IMR-90 (cell line): Measurements from ENCODE around the gene EFHD1. TPM values are rescaled to one million over a fixed set of nuclear protein-coding genes. Genes with fewer than 3 reads are reported as not detected.

Experiments
- ATAC-seq: fragments of 200-7000 bp; cut with Tn5 transposase; 2 replicates; pipeline ENCODE4 v1.9.1; 2020; ENCODE audit warnings: low read depth, mild to moderate bottlenecking, moderate library complexity
- BruUV-seq: library from RNA; stranded (reverse); fragments of 400-500 nt; replicated peaks from 2 replicates; lab custom pipeline; 2021; lab: Mats Ljungman, UMichigan
- CTCF ChIA-PET: fragments of 300-600 bp; formaldehyde crosslinking; extraction: SDS; loops from one replicate; lab custom pipeline; 2021; ENCODE audit warnings: antibody characterized with exemption; lab: Yijun Ruan, JAX
- POLR2A ChIA-PET: fragments of 300-600 bp; sonication (Branson Sonifier 250); formaldehyde crosslinking; loops from one replicate; lab custom pipeline; 2022; ENCODE audit warnings: antibody characterized with exemption; ENCODE audit not compliant: unreplicated experiment; lab: Charles Lee
- DNase-seq: peaks from one replicate; pipeline ENCODE4 v3.0.0; 2013
- H2AFZ ChIP-seq: replicated peaks from 2 replicates; pipeline ENCODE3; 2013; ENCODE audit warnings: low read length, mild to moderate bottlenecking; ENCODE audit not compliant: poor library complexity
- H2AK5ac ChIP-seq: 2 replicates; pipeline ENCODE4 v1.6.1; 2013; ENCODE audit warnings: low read depth, low read length, inconsistent platforms
- H2AK9ac ChIP-seq: replicated peaks from 2 replicates; pipeline ENCODE3; 2013; ENCODE audit warnings: mild to moderate bottlenecking, low read depth, low read length, moderate library complexity; ENCODE audit not compliant: poor library complexity
- H2BK120ac ChIP-seq: 2 replicates; pipeline ENCODE4 v1.6.1; 2013; ENCODE audit warnings: low read depth, low read length, inconsistent platforms
- H2BK15ac ChIP-seq: 3 replicates; pipeline ENCODE4 v1.6.1; 2013; ENCODE audit warnings: low read depth, low read length, inconsistent platforms
- H2BK20ac ChIP-seq: 2 replicates; pipeline ENCODE4 v1.6.1; 2013; ENCODE audit warnings: low read depth, mild to moderate bottlenecking, inconsistent platforms, low read length, moderate library complexity
- H2BK5ac ChIP-seq: 2 replicates; pipeline ENCODE4 v1.6.1; 2013; ENCODE audit warnings: mild to moderate bottlenecking, low read depth, low read length, inconsistent platforms; ENCODE audit not compliant: poor library complexity, severe bottlenecking
- H3K14ac ChIP-seq: replicated peaks from 2 replicates; pipeline ENCODE4 v1.6.1; 2013; ENCODE audit warnings: low read depth, low read length, inconsistent platforms
- H3K18ac ChIP-seq: 2 replicates; pipeline ENCODE4 v1.6.1; 2013; ENCODE audit warnings: low read depth, low read length, control low read depth
- H3K23ac ChIP-seq: 2 replicates; pipeline ENCODE4 v1.6.1; 2013; ENCODE audit warnings: low read depth, low read length, inconsistent platforms
- H3K27ac ChIP-seq: 2 replicates; pipeline ENCODE4 v1.5.1; 2013; ENCODE audit warnings: mild to moderate bottlenecking, control low read depth, low read length; ENCODE audit not compliant: insufficient read depth
- H3K27me3 ChIP-seq: 2 replicates; pipeline ENCODE4 v1.6.1; 2013; ENCODE audit warnings: low read length; ENCODE audit not compliant: control insufficient read depth, insufficient read depth
- H3K36me3 ChIP-seq: 2 replicates; pipeline ENCODE4 v1.6.1; 2013; ENCODE audit warnings: low read length, mixed read lengths; ENCODE audit not compliant: control insufficient read depth, insufficient read depth
- H3K4ac ChIP-seq: 2 replicates; pipeline ENCODE4 v1.6.1; 2013; ENCODE audit warnings: low read depth, low read length, inconsistent platforms
- H3K4me1 ChIP-seq: 2 replicates; pipeline ENCODE4 v1.6.1; 2013; ENCODE audit warnings: low read length, mixed read lengths; ENCODE audit not compliant: control insufficient read depth, insufficient read depth
- H3K4me2 ChIP-seq: 2 replicates; pipeline ENCODE4 v1.6.1; 2013; ENCODE audit warnings: low read depth, mild to moderate bottlenecking, control low read depth, low read length, moderate library complexity
- H3K4me3 ChIP-seq: 2 replicates; pipeline ENCODE4 v1.5.1; 2013; ENCODE audit warnings: low read depth, mild to moderate bottlenecking, control low read depth, low read length, moderate library complexity; ENCODE audit not compliant: insufficient read depth
- H3K56ac ChIP-seq: 2 replicates; pipeline ENCODE4 v1.6.1; 2013; ENCODE audit warnings: low read length, inconsistent platforms; ENCODE audit not compliant: insufficient read depth; ENCODE audit errors: extremely low read depth
- H3K79me1 ChIP-seq, 2 experiments: 2 replicates each; pipeline ENCODE4 v1.6.1; 2013; ENCODE audit warnings: low read length in 2 of 2, inconsistent platforms in 1 of 2, low read depth in 1 of 2
- H3K9ac ChIP-seq: 2 replicates; pipeline ENCODE4 v1.6.1; 2013; ENCODE audit warnings: low read depth, low read length, control low read depth
- H3K9me1 ChIP-seq: 2 replicates; pipeline ENCODE4 v1.6.1; 2013; ENCODE audit warnings: low read length, inconsistent platforms; ENCODE audit not compliant: insufficient read depth
- H3K9me3 ChIP-seq: 2 replicates; pipeline ENCODE4 v1.6.1; 2013; ENCODE audit warnings: low read length; ENCODE audit not compliant: control insufficient read depth, insufficient read depth
- H4K20me1 ChIP-seq: 2 replicates; pipeline ENCODE4 v1.6.1; 2013; ENCODE audit warnings: low read length, inconsistent platforms; ENCODE audit not compliant: insufficient read depth
- H4K5ac ChIP-seq: 2 replicates; pipeline ENCODE4 v1.6.1; 2013; ENCODE audit warnings: mild to moderate bottlenecking, low read depth, low read length, control low read depth
- H4K8ac ChIP-seq, 2 experiments: 2 replicates each; pipeline ENCODE4 v1.6.1; 2013; ENCODE audit warnings: low read depth in 2 of 2, low read length in 2 of 2, control low read depth in 1 of 2, inconsistent platforms in 1 of 2
- H4K91ac ChIP-seq: 2 replicates; pipeline ENCODE4 v1.6.1; 2013; ENCODE audit warnings: low read depth, low read length, inconsistent platforms; ENCODE audit not compliant: insufficient read depth
- BHLHE40 ChIP-seq: fragments of 150-350 bp; IDR thresholded peaks from 2 replicates; pipeline ENCODE4 v1.6.1; 2016; ENCODE audit warnings: mild to moderate bottlenecking, low read depth, low read length
- CEBPB ChIP-seq: IDR thresholded peaks from 2 replicates; pipeline ENCODE4 v1.6.1; 2012; ENCODE audit warnings: low read depth, low read length, improper control_type of control experiment
- CHD1 ChIP-seq: IDR thresholded peaks from 2 replicates; pipeline ENCODE4 v1.6.1; 2012; ENCODE audit warnings: low read depth, low read length, improper control_type of control experiment
- CTCF ChIP-seq: conservative IDR thresholded peaks from 2 replicates; pipeline ENCODE4 v1.5.1; 2012; ENCODE audit warnings: mild to moderate bottlenecking, low read depth, low read length, improper control_type of control experiment
- FOS ChIP-seq: fragments of 150-350 bp; IDR thresholded peaks from 2 replicates; pipeline ENCODE4 v1.6.1; 2016; ENCODE audit warnings: low read depth, low read length
- MAFK ChIP-seq: IDR thresholded peaks from 2 replicates; pipeline ENCODE4 v1.6.1; 2012; ENCODE audit warnings: low read depth, low read length, improper control_type of control experiment
- MAZ ChIP-seq: IDR thresholded peaks from 2 replicates; pipeline ENCODE4 v1.6.1; 2012; ENCODE audit warnings: low read depth, mild to moderate bottlenecking, low read length, improper control_type of control experiment, moderate library complexity, borderline replicate concordance
- MXI1 ChIP-seq: IDR thresholded peaks from 2 replicates; pipeline ENCODE4 v1.6.1; 2012; ENCODE audit warnings: low read depth, mild to moderate bottlenecking, low read length, moderate library complexity, borderline replicate concordance
- NFE2L2 ChIP-seq: fragments of 150-350 bp; IDR thresholded peaks from 2 replicates; pipeline ENCODE4 v1.6.1; 2016; ENCODE audit warnings: low read depth, mild to moderate bottlenecking, low read length
- POLR2A ChIP-seq: IDR thresholded peaks from 2 replicates; pipeline ENCODE4 v1.6.1; 2012; ENCODE audit warnings: mild to moderate bottlenecking, low read depth, low read length
- RAD21 ChIP-seq: IDR thresholded peaks from 2 replicates; pipeline ENCODE4 v1.6.1; 2012; ENCODE audit warnings: low read length, improper control_type of control experiment
- RCOR1 ChIP-seq: IDR thresholded peaks from 2 replicates; pipeline ENCODE4 v1.6.1; 2012; ENCODE audit warnings: mild to moderate bottlenecking, low read length, improper control_type of control experiment; ENCODE audit not compliant: insufficient replicate concordance
- RFX5 ChIP-seq: IDR thresholded peaks from 2 replicates; pipeline ENCODE4 v1.8.0; 2012; ENCODE audit warnings: low read depth, mild to moderate bottlenecking, low read length, moderate library complexity
- SMC3 ChIP-seq: fragments of 150-350 bp; IDR thresholded peaks from 2 replicates; pipeline ENCODE4 v1.6.1; 2016; ENCODE audit warnings: low read depth, mild to moderate bottlenecking, antibody characterized with exemption, low read length, moderate library complexity
- USF2 ChIP-seq: fragments of 150-350 bp; IDR thresholded peaks from 2 replicates; pipeline ENCODE4 v1.6.1; 2017; ENCODE audit warnings: mild to moderate bottlenecking, antibody characterized with exemption, low read length, low read depth
- WGBS, 2 experiments: methylation state at CpG; one replicate each; pipeline versions ENCODE4 v1.1.5 to v1.1.7; 2013; ENCODE audit warnings: missing lambda C conversion rate in 2 of 2; ENCODE audit not compliant: insufficient read length in 1 of 2; ENCODE audit errors: extremely low coverage in 2 of 2; 5-methylcytosine and 5-hydroxymethylcytosine counted together
- dilution Hi-C: fragments of 300-500 bp; cut with HindIII; formaldehyde crosslinking; loops from one replicate; pipeline ENCODE4 v1.14.3; 2018; ENCODE audit warnings: low sequenced_read_pairs; ENCODE audit not compliant: unreplicated experiment
- in situ Hi-C: fragments of 300-500 bp; cut with MboI; formaldehyde crosslinking; loops from 3 replicates; pipeline ENCODE4 v1.14.3; 2019; ENCODE audit warnings: low sequenced_read_pairs, inconsistent platforms, mixed read lengths
- intact Hi-C: fragments of 100-400 bp; cut with micrococcal nuclease; formaldehyde crosslinking; loops from 2 replicates; pipeline ENCODE4 v1.10.0; 2022
- polyA plus RNA-seq, 3 experiments: library from polyadenylated mRNA; depleted of rRNA; stranded (reverse); fragments of >200 nt; gene quantifications; 2 replicates each; pipeline ENCODE4 v1.2.3, GENCODE V29; 2012; ENCODE audit warnings: low replicate concordance in 1 of 3
- total RNA-seq: library from RNA; depleted of rRNA; stranded (reverse); fragments of >200 nt; gene quantifications from 2 replicates; pipeline ENCODE4 v1.2.3, GENCODE V29; 2012
- TF ChIP-seq, protein P1 (sequence below): fragments of 150-350 bp; IDR thresholded peaks from 2 replicates; pipeline ENCODE4 v1.6.1; 2016; ENCODE audit warnings: low read depth, mild to moderate bottlenecking, low read length, moderate library complexity, borderline replicate concordance

EFHD1 gene
- total and polyA plus RNA-seq, 2 of the 4 experiments (the other 2 are of a cell fraction): 0.27 TPM; not detected in 1

- intact Hi-C loops: no loop called here
- Histone ChIP-seq H3K18ac (no peak overlapping the region), H3K27me3 (peaks cover 19% of the 10 kb centered on the region), H2BK5ac (no peak overlapping the region), H2AK9ac (no peak overlapping the region), H4K20me1 (no peaks in the 10 kb centered on the region), H3K9me1 (no peaks in the 10 kb centered on the region), H3K23ac (no peak overlapping the region), H3K36me3 (no peaks in the 10 kb centered on the region), H3K79me1 (no peaks in the 10 kb centered on the region), H3K4me3 (no peak overlapping the region), H2BK120ac (no peak overlapping the region), H3K27ac (no peak overlapping the region), H4K5ac (no peak overlapping the region), H3K4ac (no peak overlapping the region), H2AK5ac (no peak overlapping the region), H3K4me2 (no peak overlapping the region), H2BK15ac (no peak overlapping the region), H3K4me1 (no peaks in the 10 kb centered on the region), H2AFZ (no peak overlapping the region), H4K8ac (no peak overlapping the region), H3K9me3 (no peaks in the 10 kb centered on the region), H3K14ac (no peak overlapping the region), H3K56ac (no peak overlapping the region), H4K91ac (no peak overlapping the region), H2BK20ac (no peak overlapping the region), H3K9ac (no peak overlapping the region)
- ATAC-seq (no peak), DNase-seq (no peak)
- ChIA-PET CTCF (no interaction called here), POLR2A (no interaction called here)
- 13% methylated on average over 1 of the region's 7 CpGs; no CpG with 5 or more reads in 1 of the 2 experiments for WGBS, 2 experiments
- in situ Hi-C loops: no loop called here
- BruUV-seq: no TSS peak
- TF ChIP-seq RCOR1: no peak
- TF ChIP-seq, protein P1, sequence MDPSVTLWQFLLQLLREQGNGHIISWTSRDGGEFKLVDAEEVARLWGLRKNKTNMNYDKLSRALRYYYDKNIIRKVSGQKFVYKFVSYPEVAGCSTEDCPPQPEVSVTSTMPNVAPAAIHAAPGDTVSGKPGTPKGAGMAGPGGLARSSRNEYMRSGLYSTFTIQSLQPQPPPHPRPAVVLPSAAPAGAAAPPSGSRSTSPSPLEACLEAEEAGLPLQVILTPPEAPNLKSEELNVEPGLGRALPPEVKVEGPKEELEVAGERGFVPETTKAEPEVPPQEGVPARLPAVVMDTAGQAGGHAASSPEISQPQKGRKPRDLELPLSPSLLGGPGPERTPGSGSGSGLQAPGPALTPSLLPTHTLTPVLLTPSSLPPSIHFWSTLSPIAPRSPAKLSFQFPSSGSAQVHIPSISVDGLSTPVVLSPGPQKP: no peak
- no peak for TF ChIP-seq CTCF
- TF ChIP-seq CHD1: no peak
- TF ChIP-seq POLR2A: no peak
- TF ChIP-seq SMC3: no peak
- no peak for TF ChIP-seq BHLHE40
- no peak for TF ChIP-seq MAFK
- no peak for TF ChIP-seq USF2
- no peak for TF ChIP-seq RAD21
- no peak for TF ChIP-seq MAZ
- TF ChIP-seq RFX5: no peak
- TF ChIP-seq CEBPB: no peak
- TF ChIP-seq FOS: no peak
- no peak for TF ChIP-seq MXI1
- TF ChIP-seq NFE2L2: no peak
- dilution Hi-C loops: no loop called here
These were observed 10.8 kb upstream of the EFHD1 start for GRCh38 chr2:232622563-232622962.
